Calu3 (cell line): Measurements from ENCODE around the gene PEAK1. TPM values are rescaled to one million over a fixed set of nuclear protein-coding genes. Genes with fewer than 3 reads are reported as not detected.
A peak's percentile ranks its signal among the peaks of the same experiment; 100 is the strongest.

Source experiments
- BruUV-seq: library from RNA; stranded (reverse); fragments of 400-500 nt; replicated peaks from 2 replicates; lab custom pipeline; 2021; lab: Mats Ljungman, UMichigan
- CTCF ChIA-PET: fragments of 300-600 bp; sonication (Branson Sonifier 250); formaldehyde crosslinking; loops from one replicate; lab custom pipeline; 2022; ENCODE audit warnings: antibody characterized with exemption; lab: Charles Lee
- DNase-seq: peaks from one replicate; pipeline ENCODE4 v3.0.0; 2022
- H3K27ac Mint-ChIP-seq: one replicate; pipeline ENCODE4 v1.8.0; 2022; ENCODE audit warnings: mixed read lengths; ENCODE audit not compliant: unreplicated experiment
- H3K27me3 Mint-ChIP-seq: one replicate; pipeline ENCODE4 v1.8.0; 2022; ENCODE audit warnings: mixed read lengths; ENCODE audit not compliant: unreplicated experiment
- H3K36me3 Mint-ChIP-seq: one replicate; pipeline ENCODE4 v1.8.0; 2022; ENCODE audit warnings: mild to moderate bottlenecking, moderate library complexity, mixed read lengths; ENCODE audit not compliant: insufficient read depth, unreplicated experiment
- H3K4me1 Mint-ChIP-seq: one replicate; pipeline ENCODE4 v1.8.0; 2022; ENCODE audit warnings: mild to moderate bottlenecking, low read depth, mixed read lengths; ENCODE audit not compliant: unreplicated experiment
- H3K4me3 Mint-ChIP-seq: one replicate; pipeline ENCODE4 v1.8.0; 2022; ENCODE audit warnings: mild to moderate bottlenecking, low read depth, moderate library complexity, mixed read lengths; ENCODE audit not compliant: unreplicated experiment
- H3K9me3 Mint-ChIP-seq: one replicate; pipeline ENCODE4 v1.8.0; 2022; ENCODE audit warnings: low read depth, mixed read lengths; ENCODE audit not compliant: unreplicated experiment
- intact Hi-C: fragments of 100-400 bp; cut with micrococcal nuclease; formaldehyde crosslinking; loops from one replicate; pipeline ENCODE4 v1.10.0; 2022; ENCODE audit not compliant: unreplicated experiment
- total RNA-seq: library from RNA; stranded (reverse); gene quantifications from 2 replicates; pipeline ENCODE4 v1.2.3, GENCODE V29; 2022
- TF ChIP-seq, protein P1 (sequence below): fragments of 200-600 bp; IDR thresholded peaks from one replicate; pipeline ENCODE4 v1.8.0; 2022; ENCODE audit warnings: antibody characterized with exemption; ENCODE audit not compliant: unreplicated experiment

PEAK1 gene
- total RNA-seq, 1 experiment from 2014 or later = 54.3 TPM

DNA sequence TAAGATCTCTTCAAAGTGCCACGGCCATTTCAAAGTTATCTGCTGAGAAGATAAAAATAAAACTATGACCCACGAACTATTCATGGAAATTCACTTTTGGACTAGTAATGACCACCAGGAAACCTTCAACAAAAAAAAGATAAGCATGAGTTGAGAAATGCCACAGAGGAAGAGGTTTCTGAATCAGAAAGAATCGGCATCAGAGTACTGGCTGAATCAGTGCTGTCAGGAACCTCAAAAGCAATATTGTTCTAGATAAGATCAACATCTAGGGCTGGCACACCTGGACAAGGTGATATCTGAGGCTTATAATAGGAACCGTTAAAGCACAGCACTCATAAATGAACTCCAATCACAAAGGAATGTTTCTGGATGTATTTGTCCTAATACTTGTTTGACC, 72.7 kb downstream of the PEAK1 start:
- Mint-ChIP-seq H3K27me3 (no peaks in the 10 kb centered on the region), H3K36me3 (no peaks in the 10 kb centered on the region), H3K9me3 (peaks cover 5% of the 10 kb centered on the region), H3K4me1 (peaks cover 35% of the 10 kb centered on the region), H3K27ac (peak overlapping the region; percentile 86), H3K4me3 (peak overlapping the region; percentile 60)
- no peak for DNase-seq
- CTCF ChIA-PET = interaction anchor here (0.6 kb wide), 1 partner anchor 61 kb away, joined by 4 read pairs; no protein-coding TSS in a partner anchor
- TF ChIP-seq, protein P1, sequence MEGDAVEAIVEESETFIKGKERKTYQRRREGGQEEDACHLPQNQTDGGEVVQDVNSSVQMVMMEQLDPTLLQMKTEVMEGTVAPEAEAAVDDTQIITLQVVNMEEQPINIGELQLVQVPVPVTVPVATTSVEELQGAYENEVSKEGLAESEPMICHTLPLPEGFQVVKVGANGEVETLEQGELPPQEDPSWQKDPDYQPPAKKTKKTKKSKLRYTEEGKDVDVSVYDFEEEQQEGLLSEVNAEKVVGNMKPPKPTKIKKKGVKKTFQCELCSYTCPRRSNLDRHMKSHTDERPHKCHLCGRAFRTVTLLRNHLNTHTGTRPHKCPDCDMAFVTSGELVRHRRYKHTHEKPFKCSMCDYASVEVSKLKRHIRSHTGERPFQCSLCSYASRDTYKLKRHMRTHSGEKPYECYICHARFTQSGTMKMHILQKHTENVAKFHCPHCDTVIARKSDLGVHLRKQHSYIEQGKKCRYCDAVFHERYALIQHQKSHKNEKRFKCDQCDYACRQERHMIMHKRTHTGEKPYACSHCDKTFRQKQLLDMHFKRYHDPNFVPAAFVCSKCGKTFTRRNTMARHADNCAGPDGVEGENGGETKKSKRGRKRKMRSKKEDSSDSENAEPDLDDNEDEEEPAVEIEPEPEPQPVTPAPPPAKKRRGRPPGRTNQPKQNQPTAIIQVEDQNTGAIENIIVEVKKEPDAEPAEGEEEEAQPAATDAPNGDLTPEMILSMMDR = no peak
- intact Hi-C loops = loop anchor here (5.0 kb wide), 1 partner anchor 55 kb away; no protein-coding TSS in a partner anchor
- BruUV-seq = no TSS peak

DNA sequence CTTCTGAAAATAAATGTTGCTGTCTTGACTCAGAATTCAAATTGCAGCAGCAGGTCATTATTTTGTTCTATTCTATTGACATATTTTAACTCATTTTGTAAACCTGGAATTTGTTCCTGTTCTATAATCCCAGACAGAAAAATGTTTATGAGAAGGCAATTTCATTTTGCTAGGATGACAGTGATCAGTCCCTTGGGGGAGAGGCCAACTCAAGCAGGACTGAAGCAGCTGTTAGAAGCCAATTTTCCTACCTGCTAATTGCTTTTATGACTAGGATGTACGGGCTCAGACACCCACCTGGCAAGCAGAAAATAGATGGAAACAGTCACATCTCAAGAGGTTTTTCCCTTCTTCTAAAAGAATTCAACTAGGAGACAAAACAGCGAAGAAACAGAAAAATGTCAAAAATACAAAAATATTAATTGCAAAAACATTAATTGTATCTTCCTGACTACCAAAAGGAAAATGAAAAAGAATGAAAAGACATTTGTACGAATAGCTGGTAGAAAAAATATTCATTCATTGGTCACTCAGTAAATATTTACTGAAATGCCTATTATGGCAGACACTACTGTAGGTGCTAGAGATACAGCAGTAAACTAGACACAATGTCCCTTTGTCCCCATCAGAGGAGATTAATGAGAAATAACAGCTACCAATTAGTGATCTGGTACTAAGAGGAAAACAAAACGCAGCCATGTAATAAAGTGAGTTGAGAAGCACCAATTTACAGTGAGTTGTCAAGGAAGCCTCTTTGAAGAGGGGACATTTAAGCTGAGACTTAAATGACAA, 73.5 kb downstream of the PEAK1 start:
- Mint-ChIP-seq H3K4me3 (peak overlapping the region; percentile 60), H3K27ac (peak overlapping the region; percentile 86), H3K36me3 (no peaks in the 10 kb centered on the region), H3K27me3 (no peaks in the 10 kb centered on the region), H3K4me1 (peaks cover 34% of the 10 kb centered on the region), H3K9me3 (peaks cover 8% of the 10 kb centered on the region)
- intact Hi-C loops = loop anchor here (5.0 kb wide), 1 partner anchor 56 kb away; no protein-coding TSS in a partner anchor
- CTCF ChIA-PET = interaction anchor here (0.5 to 0.9 kb wide), 4 partner anchors 26 to 230 kb away, joined by 3 to 5 read pairs (median 4); no protein-coding TSS in a partner anchor
- DNase-seq = no peak
- TF ChIP-seq, protein P1 = no peak
- no TSS peak for BruUV-seq

DNA sequence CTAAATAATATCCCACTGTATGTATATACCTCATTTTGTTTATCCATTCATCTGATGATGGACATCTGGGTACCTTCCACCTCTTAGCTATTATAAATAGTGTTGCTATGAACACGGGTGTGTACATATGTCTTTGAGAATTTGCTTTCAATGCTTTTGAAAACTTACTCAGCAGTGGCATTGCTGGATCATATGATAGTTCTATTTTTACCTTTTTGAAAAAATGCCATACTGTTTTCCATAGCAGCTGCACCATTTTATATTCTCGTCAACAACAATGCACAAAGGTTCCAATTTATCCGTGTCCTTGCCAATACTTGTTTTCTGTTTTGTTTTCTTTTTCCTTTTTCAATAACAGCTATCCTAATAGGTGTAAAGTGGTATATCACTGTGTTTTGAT, 77.1 kb downstream of the PEAK1 start:
- H3K27me3 Mint-ChIP-seq = no peaks in the 10 kb centered on the region
- intact Hi-C loops = no loop called here
- no TSS peak for BruUV-seq
- H3K4me1 Mint-ChIP-seq = peaks cover 15% of the 10 kb centered on the region
- TF ChIP-seq, protein P1 = no peak
- DNase-seq = no peak
- H3K4me3 Mint-ChIP-seq = no peak overlapping the region
- H3K9me3 Mint-ChIP-seq = peaks cover 8% of the 10 kb centered on the region
- CTCF ChIA-PET = no interaction called here
- H3K27ac Mint-ChIP-seq = no peak overlapping the region
- no peaks in the 10 kb centered on the region for H3K36me3 Mint-ChIP-seq

DNA sequence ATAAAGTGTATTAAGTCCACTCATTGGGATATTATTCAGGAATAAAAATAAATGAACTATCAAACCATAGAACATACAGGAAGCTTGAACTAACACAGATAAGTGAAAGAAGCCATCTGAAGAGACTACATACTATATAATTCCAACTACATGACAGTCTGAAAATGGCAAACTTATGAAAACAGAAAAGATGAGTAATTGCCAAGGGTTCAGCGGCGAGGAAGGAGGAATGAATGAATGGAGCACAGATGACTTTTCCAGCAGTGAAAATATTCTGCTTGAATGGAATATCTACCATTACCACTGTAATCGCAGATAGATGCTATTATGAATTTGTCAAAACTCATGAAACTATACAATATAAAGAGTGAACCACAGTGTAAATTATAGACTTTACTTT, 79.7 kb downstream of the PEAK1 start:
- BruUV-seq = no TSS peak
- intact Hi-C loops = no loop called here
- H3K9me3 Mint-ChIP-seq = peaks cover 8% of the 10 kb centered on the region

More for the DNA sequence above, 79.7 kb downstream of the PEAK1 start:
- H3K4me3 Mint-ChIP-seq = no peak overlapping the region
- H3K4me1 Mint-ChIP-seq = peaks cover 9% of the 10 kb centered on the region
- no peak for DNase-seq
- CTCF ChIA-PET = interaction anchor here (0.6 kb wide), 1 partner anchor 37 kb away, joined by 3 read pairs; no protein-coding TSS in a partner anchor
- H3K36me3 Mint-ChIP-seq = no peaks in the 10 kb centered on the region
- no peak overlapping the region for H3K27ac Mint-ChIP-seq
- TF ChIP-seq, protein P1 = no peak
- H3K27me3 Mint-ChIP-seq = no peaks in the 10 kb centered on the region
